Ramos (cell line): ENCODE measurements around the gene CREBZF.
"Not testable (repeated sequence)": the region's sequence is repeated elsewhere in the genome, so short reads cannot be mapped to it uniquely, and the experiment has no call there.

ENCODE experiments used
- in situ Hi-C: fragments of 300-500 bp; cut with MboI; formaldehyde crosslinking; loops from one replicate; pipeline ENCODE4 v1.14.3; 2022; ENCODE audit warnings: low sequenced_read_pairs; ENCODE audit not compliant: unreplicated experiment

The CREBZF gene

DNA sequence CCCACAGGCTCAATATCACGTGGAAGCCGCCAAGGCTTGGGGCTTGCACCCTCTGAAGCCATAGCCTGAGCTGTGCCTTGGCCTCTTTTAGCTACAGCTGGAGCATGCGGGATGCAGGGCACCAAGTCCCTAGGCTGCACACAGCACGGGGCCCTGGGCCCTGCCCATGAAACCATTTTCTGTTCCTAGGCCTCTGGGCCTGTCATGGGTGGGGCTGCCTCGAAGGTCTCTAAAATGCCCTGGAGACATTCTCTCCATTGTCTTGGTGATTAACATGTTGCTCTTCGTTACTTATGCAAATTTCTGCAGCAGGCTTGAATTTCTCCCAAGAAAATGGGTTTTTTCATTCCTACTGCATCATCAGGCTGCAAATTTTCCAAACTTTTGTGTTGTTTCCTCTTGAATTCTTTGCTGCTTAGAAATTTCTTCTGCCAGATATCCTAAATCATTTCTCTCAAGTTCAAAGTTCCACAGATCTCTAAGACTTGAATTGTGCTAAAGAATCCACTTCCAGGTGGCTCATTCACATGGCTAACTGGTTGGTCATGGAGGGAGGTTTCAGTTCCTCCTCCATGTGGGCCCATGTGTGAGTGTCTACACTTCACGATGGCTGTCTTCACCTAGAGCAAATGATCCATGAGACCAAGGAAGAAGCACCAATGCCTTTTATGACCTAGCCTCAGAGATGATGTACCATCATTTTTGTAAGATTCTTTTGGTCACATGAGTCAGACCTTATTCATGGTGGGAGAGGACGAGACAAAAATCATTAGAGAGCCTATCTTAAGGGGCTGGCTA is 7.4 kb upstream of the CREBZF start:
- in situ Hi-C loops = no loop called here

- in situ Hi-C loops = not testable (repeated sequence)
These were observed 6.2 kb upstream of the CREBZF start for GRCh38 chr11:85670949-85671663.

DNA sequence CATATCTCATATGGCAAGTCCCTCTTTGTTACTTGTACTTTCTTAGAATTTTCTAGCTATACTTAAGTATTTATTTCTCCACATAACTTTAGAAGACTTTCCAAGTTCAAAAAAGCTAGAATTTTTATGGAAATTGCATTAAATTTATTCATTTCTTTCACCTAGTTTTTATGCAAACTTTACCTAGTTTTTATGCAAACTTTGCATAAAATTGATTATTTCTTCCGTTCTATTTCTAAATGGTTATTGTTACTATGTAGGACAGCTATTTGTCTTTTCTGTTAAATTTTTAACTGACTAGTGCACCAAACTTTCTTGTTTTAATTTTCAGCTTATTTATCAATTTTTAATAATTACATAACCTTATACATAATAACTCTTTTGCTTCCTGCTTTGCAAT is 3.2 kb upstream of the CREBZF start:
- in situ Hi-C loops = no loop called here

GRCh38 chr11:85666687-85667086 is 1.8 kb upstream of the CREBZF start:
- in situ Hi-C loops = no loop called here

DNA sequence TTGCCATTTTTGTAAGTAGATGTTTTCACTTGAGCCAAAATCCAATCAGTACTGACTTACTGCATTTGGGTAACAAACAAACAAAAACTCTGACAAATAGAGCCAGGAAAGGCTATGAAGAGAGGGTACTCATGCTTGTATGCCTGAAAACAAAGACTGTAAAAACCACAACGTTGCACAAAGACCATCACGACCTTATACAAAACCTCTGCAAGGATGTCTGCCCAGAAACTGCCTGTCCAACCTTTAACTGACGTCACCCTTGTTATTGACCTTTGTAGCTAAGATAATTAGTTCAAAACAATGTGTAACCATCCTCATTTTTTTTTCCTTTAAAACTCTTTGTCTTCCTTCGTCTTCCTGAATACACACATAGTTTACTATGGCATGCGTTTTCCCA is 804 bp upstream of the CREBZF start:
- in situ Hi-C loops = no loop called here

DNA sequence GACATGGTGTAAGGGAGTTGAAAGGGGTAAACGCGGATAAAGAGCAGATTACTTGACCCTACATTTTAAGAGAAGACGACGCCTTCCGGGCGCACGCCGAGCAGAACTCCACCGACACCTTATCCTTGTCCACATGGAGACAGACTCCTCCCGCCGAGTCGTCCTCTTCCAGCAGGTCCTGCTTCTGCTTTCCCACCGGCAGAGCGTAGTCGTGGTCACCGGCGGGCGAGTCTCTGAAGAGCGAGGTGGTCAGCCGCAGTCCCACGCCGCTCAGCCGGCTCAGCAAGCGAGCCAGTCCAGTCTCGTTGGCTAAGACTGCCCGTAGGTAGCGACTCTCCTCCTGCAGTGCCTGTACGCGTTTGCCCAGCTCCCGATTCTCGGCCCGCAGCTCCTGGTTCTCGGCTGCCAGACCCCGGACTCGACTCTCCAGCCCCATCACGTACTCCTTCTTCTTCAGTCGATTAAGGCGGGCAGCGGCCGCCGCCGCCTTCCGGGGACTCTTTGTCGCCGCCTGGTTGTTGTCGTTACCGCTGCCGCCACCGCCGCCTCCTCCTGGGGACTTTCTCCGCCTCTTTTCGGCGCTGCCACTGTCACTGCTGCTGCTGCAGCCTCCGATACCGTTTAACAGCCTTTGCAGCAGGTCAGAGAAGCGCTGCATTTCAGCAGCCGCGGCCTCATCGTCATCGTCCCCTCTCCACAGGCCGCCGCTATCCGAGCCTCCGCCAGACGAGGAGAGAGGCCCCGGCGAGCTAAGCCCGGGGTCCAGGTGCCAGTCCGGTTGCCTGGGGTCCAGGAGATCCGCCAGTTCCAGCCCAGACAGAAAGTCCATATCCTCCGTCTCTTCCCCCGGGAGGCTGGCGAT is 945 bp downstream of the CREBZF start:
- in situ Hi-C loops = no loop called here

DNA sequence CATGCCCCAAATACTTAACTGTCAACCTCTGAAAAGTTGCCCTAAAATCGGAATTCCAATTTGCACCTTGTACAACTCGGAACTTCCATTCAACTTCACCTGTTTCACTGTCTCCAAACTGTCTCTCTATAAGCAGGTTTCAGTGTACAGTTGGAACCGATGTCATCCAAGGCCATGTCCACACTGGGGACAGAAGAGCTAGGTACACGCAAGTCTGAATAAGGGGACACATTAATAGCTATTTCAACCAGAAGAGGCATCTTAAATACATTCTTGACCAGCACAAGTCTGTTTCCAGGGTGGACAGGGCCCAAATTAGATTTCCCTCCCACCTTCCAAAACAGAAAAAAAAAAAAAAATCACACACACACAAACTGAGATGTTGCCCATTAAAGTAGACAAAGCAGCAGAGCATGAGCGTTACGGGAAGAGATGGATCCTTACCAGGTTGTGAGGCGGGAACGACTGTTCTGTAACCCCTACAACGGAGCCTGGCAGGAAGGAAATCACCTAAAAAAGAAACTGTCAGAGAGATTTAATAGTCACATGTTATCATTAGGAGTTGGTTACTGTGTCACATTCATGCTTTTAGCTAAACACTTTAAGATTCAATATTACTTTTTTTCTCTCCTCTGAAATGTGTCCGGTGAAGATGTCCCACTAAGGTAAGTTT is 1.7 kb downstream of the CREBZF start:
- in situ Hi-C loops = no loop called here

- in situ Hi-C loops = no loop called here
These were observed 2.8 kb downstream of the CREBZF start for GRCh38 chr11:85661972-85662664.

- in situ Hi-C loops = no loop called here
These were observed 6.7 kb downstream of the CREBZF start for GRCh38 chr11:85658180-85658579.

GRCh38 chr11:85656777-85657176 is 8.2 kb downstream of the CREBZF start:
- in situ Hi-C loops = no loop called here

- in situ Hi-C loops = not testable (repeated sequence)
These were observed 10.6 kb downstream of the CREBZF start for GRCh38 chr11:85654343-85654742.

- in situ Hi-C loops = no loop called here
These were observed 12.0 kb downstream of the CREBZF start for GRCh38 chr11:85652786-85653447.

GRCh38 chr11:85651118-85651517 is 13.8 kb downstream of the CREBZF start:
- in situ Hi-C loops = no loop called here

DNA sequence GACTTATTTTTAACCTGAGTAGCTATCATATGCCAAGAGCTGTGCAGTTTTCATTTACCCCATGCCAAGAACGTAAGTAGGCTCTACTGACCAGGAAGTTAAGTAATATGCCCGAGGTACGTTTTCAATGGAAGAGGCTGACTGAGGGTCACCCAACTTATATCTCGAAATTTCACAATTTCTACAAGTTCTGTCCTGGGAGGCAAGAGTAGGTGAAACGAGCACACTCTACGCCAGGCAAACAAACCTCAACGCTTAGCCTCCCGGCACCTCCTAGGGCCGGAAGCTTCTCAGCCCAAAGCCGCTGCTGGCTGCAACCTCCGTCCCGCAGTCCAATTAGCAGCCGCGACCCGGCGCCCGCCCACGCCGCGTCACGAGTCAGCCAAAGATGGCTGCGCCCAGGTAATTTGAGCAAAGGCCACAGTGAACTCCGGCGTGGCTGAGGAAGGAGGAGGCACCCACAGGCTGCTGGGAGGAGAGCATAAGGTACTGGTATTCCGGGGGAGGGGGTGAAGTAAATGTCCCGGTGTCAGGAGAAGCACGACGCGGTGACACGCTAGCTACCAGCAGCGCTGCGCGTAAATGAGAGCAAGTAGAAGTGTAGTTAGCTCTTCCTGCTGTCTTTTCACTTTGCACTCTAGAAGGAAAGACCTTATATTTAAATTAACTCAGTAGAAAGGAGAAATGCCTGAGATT is 17.2 kb downstream of the CREBZF start, which contains the start of gene TMEM126A:
Gene TMEM126A (plus strand): TSS at position 364 of the 696 bp plus-strand sequence. CDS start 2,289 bp downstream, outside the sequence.
- in situ Hi-C loops = no loop called here

GRCh38 chr11:85647078-85647477 is 17.9 kb downstream of the CREBZF start:
- in situ Hi-C loops = no loop called here

DNA sequence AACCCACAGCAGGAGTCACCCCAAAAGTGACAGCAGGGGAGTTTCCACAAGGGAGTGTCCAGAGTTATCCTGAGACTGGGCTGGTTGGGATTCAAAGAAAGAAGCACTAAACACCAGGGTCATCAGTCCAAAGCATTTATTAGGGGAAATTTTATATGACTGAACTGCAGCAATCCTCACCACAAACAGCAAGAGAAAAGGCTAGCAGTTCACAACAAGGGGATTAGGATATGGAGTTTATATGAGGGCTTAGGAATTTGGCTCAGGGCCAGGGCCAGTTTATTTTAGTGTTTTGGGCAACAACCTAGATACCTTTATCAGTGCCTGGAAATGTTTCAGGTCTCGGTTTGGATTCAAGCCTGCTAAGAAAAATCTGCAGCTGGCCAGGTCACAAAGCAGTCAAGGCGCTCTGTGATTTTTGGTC is 21.7 kb downstream of the CREBZF start:
- in situ Hi-C loops = no loop called here

- in situ Hi-C loops = no loop called here
These were observed 30.2 kb downstream of the CREBZF start for GRCh38 chr11:85634747-85635146.

GRCh38 chr11:85628771-85629341 is 36.1 kb downstream of the CREBZF start:
- in situ Hi-C loops = no loop called here
